ENCODE results near the gene PGBD1. TPM values are rescaled to one million over a fixed set of nuclear protein-coding genes. Genes with fewer than 3 reads are reported as not detected.

The PGBD1 gene
- total and polyA plus RNA-seq, 2 of the 8 experiments (the other 6 are each of a cell fraction or from before 2014, with no cell fraction given), result 2.5 to 9.2 TPM

DNA sequence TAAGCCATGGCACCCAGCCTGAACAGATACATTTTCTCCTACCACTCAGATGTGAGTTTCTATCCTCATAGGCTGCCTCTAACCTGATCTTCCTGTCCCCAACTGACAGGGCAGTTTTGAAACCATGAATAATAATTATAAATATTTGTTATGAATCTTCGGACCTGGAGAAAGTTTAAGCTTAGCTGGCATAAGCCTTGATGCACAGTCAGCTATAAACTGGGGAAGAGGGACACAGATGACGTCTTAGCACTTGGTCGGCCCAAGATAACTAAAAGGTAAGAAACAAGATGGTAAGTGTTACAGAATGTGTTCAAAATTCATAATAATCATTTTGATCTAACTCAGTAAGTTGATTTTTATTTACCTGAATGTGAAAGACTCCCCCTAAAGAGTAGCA is 37.4 kb upstream of the PGBD1 start:
- no peak overlapping the region for H3K56ac ChIP-seq (replicated peaks; ENCODE audit: insufficient read length, low read depth, low read length)
- no peak for FAIRE-seq
- H3K23me2 ChIP-seq (ENCODE audit: low read depth, low read length), result no peaks in the 10 kb centered on the region
- no peaks in the 10 kb centered on the region for H3K9me3 ChIP-seq (ENCODE audit: insufficient read depth in 2 of 2, low read depth in 1 of 2, low read length in 1 of 2)
- no peak overlapping the region for H4K91ac ChIP-seq (replicated peaks; ENCODE audit: insufficient read length, low read length)
- no peaks in the 10 kb centered on the region for H3K27me3 ChIP-seq (replicated peaks in 1 of 4; ENCODE audit: control insufficient read depth in 3 of 4, extremely low read depth in 1 of 4, insufficient read depth in 3 of 4, low read length in 3 of 4)
- no peak overlapping the region for H4K5ac ChIP-seq (ENCODE audit: insufficient read length, low read depth, low read length)
- ChIA-PET CTCF (ENCODE audit: partially characterized antibody) (no interaction called here), POLR2A (ENCODE audit: partially characterized antibody) (interaction anchor here (1.3 kb wide), 1 partner anchor 10 kb away, joined by 3 read pairs; no protein-coding TSS in a partner anchor)
- H3K9ac ChIP-seq (replicated peaks in 1 of 4; ENCODE audit: extremely low read depth in 1 of 4, low read depth in 3 of 4, low read length in 3 of 4), result no peak overlapping the region
- H3K4me1 ChIP-seq (replicated peaks in 1 of 4; ENCODE audit: control insufficient read depth in 3 of 4, insufficient read depth in 4 of 4, low read length in 3 of 4), result no peaks in the 10 kb centered on the region
- no peak overlapping the region for H3K18ac ChIP-seq (ENCODE audit: extremely low read depth, low read length)
- no peak overlapping the region for H3K4me2 ChIP-seq (ENCODE audit: insufficient read depth in 1 of 2, low read depth in 2 of 2, low read length in 2 of 2)
- 74% methylated on average over 3 of the region's 3 CpGs; no CpG with 5 or more reads in 1 of the 2 experiments for WGBS, 2 experiments (ENCODE audit: extremely low coverage in 1 of 2, insufficient coverage in 1 of 2, insufficient read length in 1 of 2, insufficient replicate concordance in 2 of 2, low coverage in 1 of 2, low lambda C conversion rate in 2 of 2, missing lambda C conversion rate in 1 of 2)
- no peak overlapping the region for H3K27ac ChIP-seq (ENCODE audit: low read depth, low read length)
- no peak overlapping the region for H2BK120ac ChIP-seq (replicated peaks; ENCODE audit: low read depth, low read length)
- no peak overlapping the region for H2AK5ac ChIP-seq (ENCODE audit: low read depth, low read length)
- peaks cover 6 to 23% (median 17%) of the 10 kb centered on the region in 4 experiments; a peak in 7 of 8 replicates for H3K36me3 ChIP-seq (ENCODE audit: control insufficient read depth in 2 of 4, insufficient read depth in 4 of 4, low read length in 3 of 4)
- no peak overlapping the region for H4K8ac ChIP-seq (ENCODE audit: extremely low read depth, insufficient read depth, low read length)
- H2BK20ac ChIP-seq (ENCODE audit: low read length), result no peak overlapping the region
- H2AFZ ChIP-seq (ENCODE audit: low read length), result no peak overlapping the region
- H2BK15ac ChIP-seq (ENCODE audit: low read length), result no peak overlapping the region
- no peak overlapping the region for H3K14ac ChIP-seq (ENCODE audit: insufficient read length)
- no peaks in the 10 kb centered on the region for H3K79me1 ChIP-seq (ENCODE audit: low read depth, low read length)
- H4K20me1 ChIP-seq (replicated peaks in 1 of 2; ENCODE audit: control insufficient read depth in 1 of 2, insufficient read depth in 2 of 2, low read length in 2 of 2), result no peaks in the 10 kb centered on the region
- no peak overlapping the region for H3K4ac ChIP-seq (replicated peaks; ENCODE audit: insufficient read length, low read depth, low read length)
- no peak overlapping the region for H2BK5ac ChIP-seq (ENCODE audit: low read depth, low read length)
- no peaks in the 10 kb centered on the region for H3K79me2 ChIP-seq (ENCODE audit: control insufficient read depth in 1 of 2, insufficient read depth in 2 of 2, low read length in 2 of 2)
- no peak overlapping the region for H3K23ac ChIP-seq (ENCODE audit: insufficient read length)
- no peak overlapping the region for H2BK12ac ChIP-seq (ENCODE audit: low read depth, low read length)
- no peak overlapping the region for H3K4me3 ChIP-seq (ENCODE audit: extremely low read depth in 1 of 4, insufficient read depth in 2 of 4, low read depth in 3 of 4, low read length in 4 of 4)
- DNase-seq (ENCODE audit: low read depth in 1 of 2, low spot score in 2 of 2), result no peak
- TF ChIP-seq ASH2L (IDR thresholded peaks at IDR 0.05; ENCODE audit: low read length) (no peak), CTBP2 (IDR thresholded peaks at IDR 0.05; ENCODE audit: borderline replicate concordance, insufficient read depth, insufficient read length, low read length) (no peak), CREB1 (IDR thresholded peaks at IDR 0.05) (no peak), PHF8 (conservative IDR thresholded peaks at IDR 0.05; ENCODE audit: low read depth, low read length) (no peak), KDM5A (IDR thresholded peaks at IDR 0.05; ENCODE audit: low read length) (no peak), KDM4A (IDR thresholded peaks at IDR 0.05; ENCODE audit: low read depth, low read length, severe bottlenecking) (no peak), YY1 (IDR thresholded peaks at IDR 0.05; ENCODE audit: low read depth, low read length) (no peak), NANOG (IDR thresholded peaks at IDR 0.05; ENCODE audit: insufficient read depth, low read depth, low read length, poor library complexity, severe bottlenecking) (no peak), HDAC6 (IDR thresholded peaks at IDR 0.05; ENCODE audit: low read depth, low read length) (no peak), HDAC2 (IDR thresholded peaks at IDR 0.05; ENCODE audit: borderline replicate concordance in 1 of 2, low read depth in 2 of 2, low read length in 2 of 2) (no peak), SP4 (IDR thresholded peaks at IDR 0.05; ENCODE audit: low read length) (no peak)
- TF ChIP-seq, protein P1, sequence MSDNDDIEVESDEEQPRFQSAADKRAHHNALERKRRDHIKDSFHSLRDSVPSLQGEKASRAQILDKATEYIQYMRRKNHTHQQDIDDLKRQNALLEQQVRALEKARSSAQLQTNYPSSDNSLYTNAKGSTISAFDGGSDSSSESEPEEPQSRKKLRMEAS (IDR thresholded peaks at IDR 0.05), result no peak

All from H1 (cell line).